ENCODE measurements around the gene HDAC6. TPM values are rescaled to one million over a fixed set of nuclear protein-coding genes. Genes with fewer than 3 reads are reported as not detected.

The HDAC6 gene
- total RNA-seq, 4 donors from 2014 or later: 80.4 to 124 (median 90.5) TPM

DNA sequence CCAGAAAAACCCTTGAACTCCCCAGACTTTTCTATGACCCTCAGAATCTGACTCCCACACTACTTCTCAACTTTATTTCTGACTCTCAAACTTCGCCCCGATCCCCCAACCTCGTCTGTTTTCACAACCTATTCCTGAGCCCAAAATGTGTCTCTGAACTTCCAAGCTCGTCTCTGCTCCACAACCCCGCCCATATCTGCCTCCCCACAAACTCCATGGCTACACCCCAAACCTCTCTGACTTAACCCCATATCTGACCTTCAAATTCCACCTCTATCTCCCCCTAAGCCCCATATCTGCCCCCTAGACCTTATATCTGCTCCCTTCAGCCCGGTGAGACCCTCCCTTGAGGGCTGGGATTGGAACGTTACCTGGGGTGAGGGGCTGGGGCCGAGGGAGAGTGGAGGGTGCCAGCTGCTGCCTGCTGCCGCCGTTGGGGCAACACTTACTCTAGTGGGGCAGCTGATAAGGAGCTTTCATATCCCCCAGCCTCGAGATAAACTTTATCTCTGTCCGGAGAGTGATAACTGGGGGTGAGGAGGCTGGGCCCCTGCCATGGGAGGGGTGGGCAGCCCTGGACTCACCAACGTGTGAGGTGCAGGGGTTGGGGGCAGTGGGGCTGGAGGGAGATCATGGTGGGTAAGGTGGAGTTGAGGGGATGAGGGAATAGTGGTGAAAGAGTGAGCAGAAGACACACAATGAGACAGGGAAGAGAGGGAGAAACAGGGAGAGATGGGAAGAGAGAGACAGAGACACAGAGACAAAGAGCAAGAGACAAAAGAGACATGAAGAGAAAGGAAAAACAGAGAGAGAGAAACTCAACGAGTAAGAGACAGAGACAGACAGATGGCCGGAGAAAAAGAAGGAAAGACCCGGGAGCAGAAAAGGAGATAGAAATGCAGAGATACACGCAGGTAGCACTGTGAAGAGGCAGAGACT is 14.1 kb upstream of the HDAC6 start:
- WGBS, 2 donors: 59 to 62% methylated on average over 14 to 17 of the region's 17 CpGs
- no peaks in the 10 kb centered on the region for H3K9me3 ChIP-seq
- H3K4me1 ChIP-seq: no peaks in the 10 kb centered on the region
- H3K27ac ChIP-seq: no peak overlapping the region
- H3K27me3 ChIP-seq: no peaks in the 10 kb centered on the region
- intact Hi-C loops (cut with DNase I): no loop called here
- TF ChIP-seq POLR2A (IDR thresholded peaks at IDR 0.05): no peak
- TF ChIP-seq, protein P1, sequence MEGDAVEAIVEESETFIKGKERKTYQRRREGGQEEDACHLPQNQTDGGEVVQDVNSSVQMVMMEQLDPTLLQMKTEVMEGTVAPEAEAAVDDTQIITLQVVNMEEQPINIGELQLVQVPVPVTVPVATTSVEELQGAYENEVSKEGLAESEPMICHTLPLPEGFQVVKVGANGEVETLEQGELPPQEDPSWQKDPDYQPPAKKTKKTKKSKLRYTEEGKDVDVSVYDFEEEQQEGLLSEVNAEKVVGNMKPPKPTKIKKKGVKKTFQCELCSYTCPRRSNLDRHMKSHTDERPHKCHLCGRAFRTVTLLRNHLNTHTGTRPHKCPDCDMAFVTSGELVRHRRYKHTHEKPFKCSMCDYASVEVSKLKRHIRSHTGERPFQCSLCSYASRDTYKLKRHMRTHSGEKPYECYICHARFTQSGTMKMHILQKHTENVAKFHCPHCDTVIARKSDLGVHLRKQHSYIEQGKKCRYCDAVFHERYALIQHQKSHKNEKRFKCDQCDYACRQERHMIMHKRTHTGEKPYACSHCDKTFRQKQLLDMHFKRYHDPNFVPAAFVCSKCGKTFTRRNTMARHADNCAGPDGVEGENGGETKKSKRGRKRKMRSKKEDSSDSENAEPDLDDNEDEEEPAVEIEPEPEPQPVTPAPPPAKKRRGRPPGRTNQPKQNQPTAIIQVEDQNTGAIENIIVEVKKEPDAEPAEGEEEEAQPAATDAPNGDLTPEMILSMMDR (IDR thresholded peaks at IDR 0.05): no peak
- no peak for DNase-seq
- H3K4me3 ChIP-seq (replicated peaks in 1 of 3): no peak overlapping the region
- H3K36me3 ChIP-seq: no peaks in the 10 kb centered on the region

DNA sequence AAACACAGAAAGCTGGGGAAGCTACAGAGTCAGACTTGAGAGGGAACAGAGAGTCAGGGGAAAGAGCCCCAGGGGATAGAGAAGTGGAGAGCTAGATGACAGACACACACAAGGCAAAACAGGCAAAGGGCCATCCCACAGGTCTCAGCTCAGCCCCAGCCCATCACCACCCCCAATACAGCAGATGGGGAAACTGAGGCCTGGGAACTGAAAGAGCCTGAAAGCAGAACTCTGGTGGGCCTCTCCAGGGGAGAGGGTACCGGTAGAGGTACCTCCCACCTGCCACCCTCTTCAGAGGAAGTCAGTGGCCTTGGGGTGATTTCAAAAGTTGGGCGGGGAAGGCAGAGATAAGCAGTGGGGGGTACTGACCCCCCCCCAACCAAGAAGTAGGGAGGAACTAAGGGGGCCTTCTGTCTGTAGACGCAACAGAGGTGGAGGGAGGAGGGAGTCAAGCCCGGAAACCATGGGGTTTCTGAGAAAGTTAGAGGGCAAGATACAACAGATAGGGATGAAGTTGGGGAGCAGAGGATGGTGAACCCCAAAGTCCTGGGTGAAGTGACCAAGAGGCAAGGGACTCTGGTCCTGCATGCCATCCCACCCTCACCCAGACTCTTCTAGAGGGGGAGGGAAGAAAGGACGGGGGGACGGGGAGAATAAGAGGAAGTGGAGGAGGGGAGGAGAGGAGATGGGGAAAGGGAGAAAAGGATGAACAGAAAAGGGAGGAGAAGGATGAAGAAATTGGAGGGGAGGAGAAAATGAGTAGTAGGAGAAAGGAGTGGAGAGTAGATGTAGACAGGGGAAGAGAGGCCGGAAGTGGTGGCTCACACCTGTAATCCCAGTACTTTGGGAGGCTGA is 12.3 kb upstream of the HDAC6 start:
- intact Hi-C loops (cut with DNase I): no loop called here
- Histone ChIP-seq H3K27me3 (no peaks in the 10 kb centered on the region), H3K4me1 (no peaks in the 10 kb centered on the region), H3K36me3 (no peaks in the 10 kb centered on the region), H3K27ac (no peak overlapping the region), H3K9me3 (no peaks in the 10 kb centered on the region), H3K4me3 (replicated peaks in 1 of 3) (no peak overlapping the region)
- 58 to 77% methylated on average over 5 to 7 of the region's 7 CpGs for WGBS, 2 donors
- DNase-seq: no peak
- TF ChIP-seq, protein P1 (IDR thresholded peaks at IDR 0.05): no peak
- TF ChIP-seq POLR2A (IDR thresholded peaks at IDR 0.05): no peak

DNA sequence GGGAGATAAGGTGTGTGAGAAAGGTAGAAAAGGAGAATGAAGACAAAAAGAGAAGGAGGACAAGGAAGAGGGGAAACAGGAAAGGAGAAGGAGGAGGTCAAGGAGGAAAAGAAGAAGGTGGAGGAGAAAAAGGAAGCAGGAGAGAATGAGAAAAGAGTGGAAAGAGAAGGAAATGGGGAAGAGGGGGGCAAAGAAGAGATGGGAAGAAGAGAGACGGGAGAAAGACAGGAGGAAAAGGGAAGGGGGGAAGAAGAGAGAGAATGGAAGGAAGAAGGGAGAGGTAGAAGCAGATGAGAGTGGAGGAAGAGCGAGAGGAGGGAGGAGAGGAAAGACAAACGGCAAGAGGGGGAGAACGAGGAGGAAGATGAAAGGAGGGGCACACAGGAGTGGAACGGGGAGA is 11.4 kb upstream of the HDAC6 start:
- no peaks in the 10 kb centered on the region for H3K4me1 ChIP-seq
- H3K4me3 ChIP-seq (replicated peaks in 1 of 3): no peak overlapping the region
- no peaks in the 10 kb centered on the region for H3K36me3 ChIP-seq
- no peak overlapping the region for H3K27ac ChIP-seq
- no peaks in the 10 kb centered on the region for H3K9me3 ChIP-seq
- TF ChIP-seq POLR2A (IDR thresholded peaks at IDR 0.05): no peak
- TF ChIP-seq, protein P1 (IDR thresholded peaks at IDR 0.05): no peak
- WGBS, 2 donors: 53 to 55% methylated on average over 5 of the region's 5 CpGs
- no peaks in the 10 kb centered on the region for H3K27me3 ChIP-seq
- intact Hi-C loops (cut with DNase I): no loop called here
- DNase-seq: no peak

DNA sequence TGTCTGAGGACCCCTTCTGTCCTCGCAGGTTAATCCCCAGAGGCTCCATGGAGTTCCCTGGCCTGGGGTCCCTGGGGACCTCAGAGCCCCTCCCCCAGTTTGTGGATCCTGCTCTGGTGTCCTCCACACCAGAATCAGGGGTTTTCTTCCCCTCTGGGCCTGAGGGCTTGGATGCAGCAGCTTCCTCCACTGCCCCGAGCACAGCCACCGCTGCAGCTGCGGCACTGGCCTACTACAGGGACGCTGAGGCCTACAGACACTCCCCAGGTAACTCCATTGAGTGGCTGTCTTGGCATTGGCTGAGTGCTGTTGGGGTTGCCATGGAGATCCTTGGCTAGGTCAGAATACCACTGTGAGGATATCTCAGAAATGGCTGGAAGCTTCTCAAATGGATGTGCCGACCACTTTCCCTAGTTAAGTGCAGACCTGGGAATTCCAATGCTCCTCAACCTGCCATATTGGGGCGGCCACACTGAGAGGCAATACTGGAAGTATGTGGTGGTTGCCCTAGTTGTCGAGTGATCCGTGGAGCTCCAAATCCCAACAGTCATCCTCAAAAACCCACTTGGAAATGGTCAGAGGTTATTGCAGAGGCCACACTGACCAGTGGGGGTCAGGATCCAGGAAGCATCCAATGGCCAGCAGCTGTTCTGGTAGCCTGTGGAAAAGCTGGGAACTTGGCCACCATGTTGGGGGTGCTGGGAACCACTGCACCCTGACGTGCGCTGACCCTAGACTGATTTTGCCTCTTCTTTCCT is 10.6 kb upstream of the HDAC6 start:
- Histone ChIP-seq H3K4me1 (no peaks in the 10 kb centered on the region), H3K36me3 (no peaks in the 10 kb centered on the region), H3K27ac (no peak overlapping the region), H3K27me3 (no peaks in the 10 kb centered on the region), H3K4me3 (replicated peaks in 1 of 3) (no peak overlapping the region), H3K9me3 (no peaks in the 10 kb centered on the region)
- 89 to 92% methylated on average over 2 to 7 of the region's 11 CpGs for WGBS, 2 donors
- DNase-seq: no peak
- TF ChIP-seq, protein P1 (IDR thresholded peaks at IDR 0.05): no peak
- no peak for TF ChIP-seq POLR2A (IDR thresholded peaks at IDR 0.05)
- intact Hi-C loops (cut with DNase I): no loop called here
